ENCODE data around the gene ZBTB17.
"Not testable (repeated sequence)": the region's sequence is repeated elsewhere in the genome, so short reads cannot be mapped to it uniquely, and the experiment has no call there.

The ZBTB17 gene

DNA sequence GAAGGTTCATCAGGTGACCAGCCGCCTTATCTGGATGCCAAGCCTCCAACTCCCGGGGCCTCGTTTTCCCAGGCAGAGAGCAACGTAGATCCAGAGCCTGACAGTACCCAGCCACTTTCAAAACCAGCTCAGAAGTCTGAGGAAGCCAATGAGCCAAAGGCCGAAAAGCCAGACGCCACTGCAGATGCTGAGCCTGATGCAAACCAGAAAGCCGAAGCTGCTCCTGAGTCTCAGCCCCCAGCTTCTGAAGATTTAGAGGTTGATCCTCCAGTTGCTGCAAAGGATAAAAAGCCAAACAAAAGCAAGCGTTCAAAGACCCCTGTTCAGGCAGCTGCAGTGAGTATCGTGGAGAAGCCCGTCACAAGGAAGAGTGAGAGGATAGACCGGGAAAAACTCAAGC is 44.5 kb downstream of the ZBTB17 start:
- no peaks in the 10 kb centered on the region for H3K4me1 Mint-ChIP-seq
- no peak overlapping the region for H3K4me3 Mint-ChIP-seq
- H3K9me3 Mint-ChIP-seq = no peaks in the 10 kb centered on the region
- no peaks in the 10 kb centered on the region for H3K27me3 Mint-ChIP-seq (ENCODE audit: low read depth)
- no peak for TF ChIP-seq CTCF (IDR thresholded peaks at IDR 0.05; ENCODE audit: unreplicated experiment in 3 of 3)
- peaks cover 87% of the 10 kb centered on the region for H3K36me3 Mint-ChIP-seq (ENCODE audit: low read depth)
- no peak overlapping the region for H3K27ac Mint-ChIP-seq

GRCh38 chr1:15928971-15929965 is 46.6 kb downstream of the ZBTB17 start:
- TF ChIP-seq CTCF (IDR thresholded peaks at IDR 0.05; ENCODE audit: unreplicated experiment in 3 of 3) = no peak
- peaks cover 84% of the 10 kb centered on the region for H3K36me3 Mint-ChIP-seq (ENCODE audit: low read depth)
- no peaks in the 10 kb centered on the region for H3K27me3 Mint-ChIP-seq (ENCODE audit: low read depth)
- H3K4me1 Mint-ChIP-seq = no peaks in the 10 kb centered on the region
- no peaks in the 10 kb centered on the region for H3K9me3 Mint-ChIP-seq
- no peak overlapping the region for H3K4me3 Mint-ChIP-seq
- no peak overlapping the region for H3K27ac Mint-ChIP-seq

GRCh38 chr1:15926448-15926847 is 49.5 kb downstream of the ZBTB17 start:
- H3K36me3 Mint-ChIP-seq (ENCODE audit: low read depth) = peaks cover 79% of the 10 kb centered on the region
- H3K4me1 Mint-ChIP-seq; H3K27me3 Mint-ChIP-seq (ENCODE audit: low read depth); H3K9me3 Mint-ChIP-seq; H3K27ac Mint-ChIP-seq; H3K4me3 Mint-ChIP-seq: not testable (repeated sequence)

- Mint-ChIP-seq H3K27me3 (ENCODE audit: low read depth) (no peaks in the 10 kb centered on the region), H3K4me1 (no peaks in the 10 kb centered on the region), H3K4me3 (no peak overlapping the region), H3K27ac (no peak overlapping the region), H3K36me3 (ENCODE audit: low read depth) (peaks cover 69% of the 10 kb centered on the region), H3K9me3 (no peaks in the 10 kb centered on the region)
- TF ChIP-seq CTCF (IDR thresholded peaks at IDR 0.05; ENCODE audit: unreplicated experiment in 3 of 3) = no peak
These were observed 52.7 kb downstream of the ZBTB17 start for GRCh38 chr1:15923241-15923640.

DNA sequence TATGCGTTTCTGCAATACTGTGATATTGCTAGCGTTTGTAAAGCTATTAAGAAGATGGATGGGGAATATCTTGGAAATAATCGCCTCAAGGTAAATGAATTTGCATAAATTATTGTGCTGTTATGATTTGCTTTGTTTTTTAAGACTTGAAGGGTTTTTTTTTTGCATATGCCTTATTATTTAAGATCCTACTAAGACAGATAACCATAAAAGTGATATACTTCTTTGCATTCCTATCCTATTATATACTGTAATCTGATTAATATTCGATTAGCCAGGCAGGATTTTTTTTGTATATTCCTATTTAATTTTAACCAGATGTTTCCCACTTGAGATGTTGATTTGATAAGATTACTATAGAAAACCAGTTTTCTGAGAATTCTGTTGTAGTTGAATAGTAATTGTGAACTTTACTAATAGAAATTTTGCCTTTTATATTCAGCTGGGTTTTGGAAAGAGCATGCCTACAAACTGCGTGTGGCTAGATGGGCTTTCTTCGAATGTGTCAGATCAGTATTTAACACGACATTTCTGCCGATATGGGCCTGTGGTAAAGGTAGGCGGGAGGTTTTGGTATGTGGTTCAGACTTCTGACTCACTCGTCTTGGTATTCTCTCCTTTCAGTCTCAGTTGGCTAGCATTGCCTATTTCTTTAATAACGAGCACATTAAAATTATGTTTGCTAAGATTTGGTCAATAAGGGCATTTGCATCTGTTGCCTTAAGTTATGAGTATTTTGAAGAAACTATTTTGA is 56.8 kb downstream of the ZBTB17 start:
- no peak for TF ChIP-seq CTCF (IDR thresholded peaks at IDR 0.05; ENCODE audit: unreplicated experiment in 3 of 3)
- Mint-ChIP-seq H3K9me3 (no peaks in the 10 kb centered on the region), H3K27me3 (ENCODE audit: low read depth) (no peaks in the 10 kb centered on the region), H3K27ac (no peak overlapping the region), H3K36me3 (ENCODE audit: low read depth) (peaks cover 75% of the 10 kb centered on the region), H3K4me1 (no peaks in the 10 kb centered on the region), H3K4me3 (no peak overlapping the region)

- Mint-ChIP-seq H3K36me3 (ENCODE audit: low read depth) (peaks cover 76% of the 10 kb centered on the region), H3K9me3 (no peaks in the 10 kb centered on the region), H3K27ac (no peak overlapping the region), H3K27me3 (ENCODE audit: low read depth) (no peaks in the 10 kb centered on the region), H3K4me3 (no peak overlapping the region), H3K4me1 (no peaks in the 10 kb centered on the region)
- TF ChIP-seq CTCF (IDR thresholded peaks at IDR 0.05; ENCODE audit: unreplicated experiment in 3 of 3) = no peak
These were observed 59.0 kb downstream of the ZBTB17 start for GRCh38 chr1:15916916-15917315.

Measured in nephron (organoid).